CD4-positive, alpha-beta T cell treated with Interferon alpha-2 for 1 hour (primary cell): ENCODE data around the gene TPST1.
"Not testable (repeated sequence)": the region's sequence is repeated elsewhere in the genome, so short reads cannot be mapped to it uniquely, and the experiment has no call there.

Source experiments
- DNase-seq, 2 donors: peaks; one replicate each; pipeline ENCODE4 v3.0.0-alpha.2; 2020 to 2022

Gene TPST1

DNA sequence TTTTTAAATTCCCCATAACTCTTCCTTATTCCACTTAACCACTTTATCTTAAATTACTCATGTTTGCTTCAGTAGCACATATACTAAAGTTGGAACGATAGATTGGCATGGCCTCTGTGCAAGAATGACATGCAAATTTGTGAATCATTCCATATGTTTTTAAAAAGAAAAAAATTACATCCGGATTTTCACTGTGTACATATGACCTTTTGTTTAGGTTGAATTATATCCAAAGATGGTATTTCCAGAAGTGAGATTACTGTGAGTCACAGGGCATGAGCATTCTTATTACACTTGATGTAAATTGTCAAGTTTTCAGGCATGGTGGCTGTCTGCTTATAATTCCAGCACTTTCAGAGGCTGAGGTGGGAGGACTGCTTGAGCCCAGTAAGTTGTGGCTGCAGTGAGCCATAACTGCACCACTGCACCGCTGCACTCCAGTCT, 190.0 kb downstream of the TPST1 start:
- not testable (repeated sequence) for DNase-seq

DNA sequence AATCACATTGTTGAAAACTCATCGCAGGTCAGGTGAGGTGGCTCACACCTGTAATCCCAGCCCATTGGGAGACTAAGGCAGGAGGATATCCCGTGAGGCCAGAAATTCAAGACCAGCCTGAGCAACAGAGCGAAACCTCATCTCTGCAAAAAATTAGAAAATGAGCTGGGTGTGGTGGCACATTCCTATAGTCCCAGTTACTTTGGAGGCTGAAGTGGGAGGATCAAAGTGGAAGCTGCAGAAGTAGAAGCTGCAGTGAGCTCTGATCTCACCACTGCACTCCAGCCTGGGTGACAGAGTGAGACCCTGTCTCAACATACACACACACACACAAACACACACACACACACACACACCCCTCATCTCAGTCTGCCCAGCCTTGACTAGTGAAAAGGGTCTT, 190.9 kb downstream of the TPST1 start:
- not testable (repeated sequence) for DNase-seq

DNA sequence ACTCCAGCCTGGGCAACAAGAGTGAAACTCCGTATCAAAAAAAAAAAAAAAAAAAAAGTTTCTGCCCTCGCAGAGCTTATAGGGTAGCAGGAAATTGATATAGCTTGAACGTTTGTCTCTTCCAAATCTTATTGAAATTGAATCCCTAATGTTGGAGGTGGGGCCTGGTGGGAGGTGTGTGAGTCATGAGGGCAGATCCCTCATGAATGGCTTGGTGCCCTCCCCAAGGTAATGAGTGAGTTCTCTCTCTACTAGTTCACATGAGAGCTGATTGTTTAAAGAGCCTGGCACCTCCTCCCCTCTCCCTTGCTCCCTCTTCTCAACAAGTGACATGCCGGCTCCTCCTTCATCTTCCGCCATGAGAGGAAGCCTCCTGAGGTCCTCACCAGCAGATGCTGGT, 193.7 kb downstream of the TPST1 start:
- DNase-seq = not testable (repeated sequence)

DNA sequence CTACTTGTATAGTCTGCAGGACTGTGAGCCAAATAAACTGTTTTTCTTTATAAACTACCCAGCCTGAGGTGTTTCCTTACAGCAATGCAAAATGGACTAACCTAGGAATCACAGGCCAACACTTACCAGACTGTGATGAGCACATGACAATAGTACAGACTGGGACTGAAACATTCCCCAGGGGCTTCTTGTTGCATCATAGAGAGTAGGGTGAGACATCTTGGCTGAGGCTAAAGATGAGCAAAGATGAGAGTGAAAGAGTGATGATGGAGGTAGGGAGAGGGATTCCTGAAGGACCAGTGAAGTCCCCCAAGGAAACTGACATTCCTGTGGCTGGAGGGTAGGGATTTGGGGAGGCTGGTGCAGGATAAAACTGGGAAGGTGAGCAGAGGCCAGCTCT, 194.4 kb downstream of the TPST1 start:
- DNase-seq = no peak

DNA sequence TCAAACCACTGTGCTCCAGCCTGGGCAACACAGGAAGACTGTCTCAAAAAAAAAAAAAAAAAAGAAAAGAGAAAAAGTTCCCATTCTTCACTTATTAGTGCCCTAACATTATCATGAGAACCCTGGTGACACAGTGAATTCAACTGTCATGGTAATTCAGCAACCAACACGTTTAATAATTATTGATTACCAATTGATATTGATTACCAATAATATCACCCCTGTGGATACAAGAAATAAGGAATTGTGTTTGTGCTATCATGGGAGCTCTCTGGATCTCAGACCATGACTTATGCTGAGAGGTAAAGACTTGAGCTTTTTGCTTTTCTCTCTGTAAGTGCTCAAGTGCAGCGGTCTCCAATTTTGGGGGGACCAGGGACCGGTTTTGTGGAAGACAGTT, 195.3 kb downstream of the TPST1 start:
- DNase-seq = no peak

DNA sequence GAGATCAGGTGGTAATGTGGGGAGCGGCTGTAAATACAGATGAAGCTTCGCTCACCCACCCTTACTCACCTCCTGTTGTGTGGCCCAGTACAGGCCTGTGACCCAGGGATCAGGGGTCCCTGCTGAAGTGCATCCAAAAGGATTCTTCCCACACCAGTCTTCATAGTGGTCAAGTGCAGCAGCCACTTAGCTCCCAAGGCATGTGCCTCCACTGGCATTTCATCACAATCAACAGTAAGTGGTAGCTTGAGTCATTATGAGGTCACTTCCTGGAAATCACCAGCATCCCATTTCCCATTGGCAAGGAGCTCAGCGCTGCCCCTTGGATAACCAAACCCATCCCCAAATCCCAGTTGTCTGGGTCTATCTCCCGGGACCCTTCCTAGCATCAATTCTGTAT, 196.0 kb downstream of the TPST1 start:
- not testable (repeated sequence) for DNase-seq

DNA sequence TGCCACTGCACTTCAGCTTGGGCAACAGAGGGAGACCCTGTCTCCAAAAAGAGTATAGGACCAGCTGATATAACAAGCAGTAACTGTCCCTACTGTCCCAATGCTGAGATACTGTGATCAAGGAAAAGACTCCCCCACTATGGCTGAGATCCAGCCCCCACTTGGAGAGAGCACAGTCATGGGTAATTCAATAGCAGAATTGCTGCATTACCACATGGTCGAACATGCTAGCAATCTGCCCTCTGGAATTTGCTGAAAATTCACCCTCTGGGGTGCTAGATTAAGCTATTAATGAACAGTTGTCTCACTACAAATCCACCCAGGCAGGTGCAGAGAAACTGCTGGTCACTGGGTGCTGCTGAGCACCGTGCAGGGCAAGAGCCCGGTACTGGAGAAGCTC, 196.8 kb downstream of the TPST1 start:
- DNase-seq = not testable (repeated sequence)

DNA sequence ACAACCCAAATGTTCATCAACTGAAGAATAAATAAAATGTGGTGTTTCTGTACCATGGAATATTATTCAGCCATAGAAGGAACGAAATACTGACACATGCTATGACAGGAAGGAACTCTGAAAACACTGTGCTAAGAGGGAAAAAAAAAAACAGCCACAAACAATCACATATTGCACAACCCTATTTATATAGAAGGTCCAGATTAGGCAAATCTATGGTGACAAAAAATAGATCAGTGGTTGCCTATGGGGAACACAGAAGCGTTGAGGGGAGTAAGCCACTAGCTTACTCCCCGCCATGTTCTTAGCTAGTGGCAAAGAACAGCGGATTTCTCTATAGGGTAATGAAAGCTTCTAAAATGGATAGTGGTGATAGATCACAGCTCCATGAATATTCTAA, 198.4 kb downstream of the TPST1 start:
- DNase-seq = no peak

DNA sequence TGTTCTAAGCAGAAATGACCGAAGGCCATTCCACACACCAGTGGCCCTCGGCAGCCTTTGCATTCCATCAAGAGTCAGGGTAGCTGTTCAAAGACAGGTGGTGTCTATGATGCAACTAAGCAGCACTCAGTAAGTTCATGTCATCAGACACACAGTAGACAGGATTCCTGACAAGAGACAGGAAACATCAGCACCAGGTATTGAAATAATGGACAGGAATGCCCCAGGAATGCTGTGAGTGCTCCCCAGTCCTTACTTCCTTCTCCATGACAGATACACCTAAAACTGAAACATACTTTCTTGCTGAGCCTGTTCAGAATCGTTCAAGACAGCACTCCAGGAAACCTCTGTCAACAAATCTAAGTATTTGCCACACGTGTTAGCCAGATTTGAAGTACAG, 204.4 kb downstream of the TPST1 start:
- no peak for DNase-seq
